ENCODE data around the gene ACO1.

DNA sequence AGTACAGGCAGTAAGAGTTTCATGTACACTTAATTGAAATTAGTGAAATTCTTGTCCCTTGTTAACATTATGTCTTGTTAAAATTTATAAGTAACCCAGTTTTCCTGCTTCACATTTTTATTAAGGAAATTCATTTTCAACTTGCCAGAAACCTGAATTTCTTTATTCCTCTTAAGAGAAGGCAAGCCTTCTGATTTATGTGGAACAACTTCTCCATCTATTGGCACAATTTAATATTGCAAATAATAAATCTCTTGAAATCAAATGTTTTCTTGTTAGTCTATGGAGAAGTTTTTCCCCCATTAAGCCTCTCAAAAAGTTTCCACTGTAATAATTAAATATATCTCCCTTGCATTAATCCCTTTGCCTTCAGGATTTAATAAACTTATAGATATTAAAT is 33.8 kb upstream of the ACO1 start:
- TF ChIP-seq, protein P1, sequence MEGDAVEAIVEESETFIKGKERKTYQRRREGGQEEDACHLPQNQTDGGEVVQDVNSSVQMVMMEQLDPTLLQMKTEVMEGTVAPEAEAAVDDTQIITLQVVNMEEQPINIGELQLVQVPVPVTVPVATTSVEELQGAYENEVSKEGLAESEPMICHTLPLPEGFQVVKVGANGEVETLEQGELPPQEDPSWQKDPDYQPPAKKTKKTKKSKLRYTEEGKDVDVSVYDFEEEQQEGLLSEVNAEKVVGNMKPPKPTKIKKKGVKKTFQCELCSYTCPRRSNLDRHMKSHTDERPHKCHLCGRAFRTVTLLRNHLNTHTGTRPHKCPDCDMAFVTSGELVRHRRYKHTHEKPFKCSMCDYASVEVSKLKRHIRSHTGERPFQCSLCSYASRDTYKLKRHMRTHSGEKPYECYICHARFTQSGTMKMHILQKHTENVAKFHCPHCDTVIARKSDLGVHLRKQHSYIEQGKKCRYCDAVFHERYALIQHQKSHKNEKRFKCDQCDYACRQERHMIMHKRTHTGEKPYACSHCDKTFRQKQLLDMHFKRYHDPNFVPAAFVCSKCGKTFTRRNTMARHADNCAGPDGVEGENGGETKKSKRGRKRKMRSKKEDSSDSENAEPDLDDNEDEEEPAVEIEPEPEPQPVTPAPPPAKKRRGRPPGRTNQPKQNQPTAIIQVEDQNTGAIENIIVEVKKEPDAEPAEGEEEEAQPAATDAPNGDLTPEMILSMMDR (conservative IDR thresholded peaks at IDR 0.05): peak; percentile 59
- no peak for TF ChIP-seq ZFX (IDR thresholded peaks at IDR 0.05)

Measured in C4-2B (cell line).